CD4-positive, alpha-beta T cell treated with Interleukin-6 at 100 ng/mL for 8 hours (primary cell): ENCODE measurements around the gene ANGEL1.
A peak's percentile ranks its signal among the peaks of the same experiment; 100 is the strongest.

Experiments used
- DNase-seq: peaks from one replicate; pipeline ENCODE4 v3.0.0-alpha.2; 2020; ENCODE audit warnings: mixed read lengths, low spot score

ANGEL1 gene

GRCh38 chr14:76812422-76813383 is at the start of gene ANGEL1:
Gene ANGEL1, minus strand, starts transcription at chr14:76812882. Its CDS starts 55 bp downstream, at chr14:76812827.
- DNase-seq: peak; percentile 96

GRCh38 chr14:76861574-76862255 is 49.0 kb upstream of the ANGEL1 start:
- DNase-seq: no peak

- DNase-seq: no peak
Measured at GRCh38 chr14:76856769-76857168, 44.1 kb upstream of the ANGEL1 start.

GRCh38 chr14:76855066-76855465 is 42.4 kb upstream of the ANGEL1 start:
- no peak for DNase-seq

GRCh38 chr14:76848879-76849278 is 36.2 kb upstream of the ANGEL1 start:
- DNase-seq: no peak

GRCh38 chr14:76846331-76847047 is 33.8 kb upstream of the ANGEL1 start:
- no peak for DNase-seq

- DNase-seq: peak; percentile 69
Measured at GRCh38 chr14:76844223-76844622, 31.5 kb upstream of the ANGEL1 start.

- DNase-seq: no peak
Measured at GRCh38 chr14:76842414-76842813, 29.7 kb upstream of the ANGEL1 start.

GRCh38 chr14:76837524-76837923 is 24.8 kb upstream of the ANGEL1 start:
- no peak for DNase-seq

GRCh38 chr14:76836029-76836630 is 23.4 kb upstream of the ANGEL1 start:
- DNase-seq: no peak

GRCh38 chr14:76834241-76834661 is 21.6 kb upstream of the ANGEL1 start:
- no peak for DNase-seq

- DNase-seq: no peak
Measured at GRCh38 chr14:76833011-76833410, 20.3 kb upstream of the ANGEL1 start.

- no peak for DNase-seq
Measured at GRCh38 chr14:76832503-76832988, 19.9 kb upstream of the ANGEL1 start.

GRCh38 chr14:76830556-76830955 is 17.9 kb upstream of the ANGEL1 start:
- no peak for DNase-seq

- no peak for DNase-seq
Measured at GRCh38 chr14:76829650-76830421, 17.2 kb upstream of the ANGEL1 start.

- DNase-seq: no peak
Measured at GRCh38 chr14:76829013-76829365, 16.3 kb upstream of the ANGEL1 start.

- DNase-seq: no peak
Measured at GRCh38 chr14:76828339-76829012, 15.8 kb upstream of the ANGEL1 start.

GRCh38 chr14:76827696-76828296 is 15.1 kb upstream of the ANGEL1 start:
- no peak for DNase-seq

- no peak for DNase-seq
Measured at GRCh38 chr14:76826122-76826521, 13.4 kb upstream of the ANGEL1 start, which contains the start of gene LRRC74A. Gene LRRC74A, plus strand, starts transcription at chr14:76826408. Its CDS starts 290 bp downstream, at chr14:76826698.

- DNase-seq: no peak
Measured at GRCh38 chr14:76820700-76821099, 8.0 kb upstream of the ANGEL1 start.
